Stimulated activated CD4-positive, alpha-beta T cell treated with anti-CD3 and anti-CD28 coated beads, TNF-alpha, amount 100 ng/mL, for 24 hours (primary cell): ENCODE measurements around the gene BUB3.
"Not testable (repeated sequence)": the region's sequence is repeated elsewhere in the genome, so short reads cannot be mapped to it uniquely, and the experiment has no call there.

Experiments used
- DNase-seq, 3 experiments: peaks; one replicate each; pipeline ENCODE4 v3.0.0-alpha.2; 2020; ENCODE audit warnings: low read depth in 3 of 3

The BUB3 gene

GRCh38 chr10:123153486-123154091 is 613 bp upstream of the BUB3 start:
- DNase-seq: no peak

- DNase-seq: peak in 1 of 3 experiments; percentile 51
These were observed 706 bp downstream of the BUB3 start for GRCh38 chr10:123154711-123155505.

GRCh38 chr10:123156078-123156477 is 1.9 kb downstream of the BUB3 start:
- DNase-seq: no peak

- DNase-seq: no peak
These were observed 3.0 kb downstream of the BUB3 start for GRCh38 chr10:123157210-123157609.

GRCh38 chr10:123158682-123159081 is 4.5 kb downstream of the BUB3 start:
- no peak for DNase-seq

GRCh38 chr10:123160311-123160980 is 6.2 kb downstream of the BUB3 start:
- DNase-seq: no peak

GRCh38 chr10:123164319-123164718 is 10.1 kb downstream of the BUB3 start:
- DNase-seq: no peak

- DNase-seq: no peak
These were observed 11.4 kb downstream of the BUB3 start for GRCh38 chr10:123165445-123166072.

- no peak for DNase-seq
These were observed 12.4 kb downstream of the BUB3 start for GRCh38 chr10:123166618-123167017.

GRCh38 chr10:123170961-123171360 is 16.8 kb downstream of the BUB3 start:
- no peak for DNase-seq

- not testable (repeated sequence) for DNase-seq
These were observed 17.4 kb downstream of the BUB3 start for GRCh38 chr10:123171616-123172015.

- no peak for DNase-seq
These were observed 21.5 kb downstream of the BUB3 start for GRCh38 chr10:123175389-123176387.

GRCh38 chr10:123178390-123178789 is 24.2 kb downstream of the BUB3 start:
- not testable (repeated sequence) for DNase-seq

- DNase-seq: no peak
These were observed 26.2 kb downstream of the BUB3 start for GRCh38 chr10:123180101-123181090.

- no peak for DNase-seq
These were observed 29.5 kb downstream of the BUB3 start for GRCh38 chr10:123183724-123184123.

GRCh38 chr10:123187781-123188180 is 33.6 kb downstream of the BUB3 start:
- no peak for DNase-seq

- DNase-seq: no peak
These were observed 37.7 kb downstream of the BUB3 start for GRCh38 chr10:123191886-123192285.

- DNase-seq: no peak
These were observed 39.9 kb downstream of the BUB3 start for GRCh38 chr10:123194056-123194455.

- DNase-seq: no peak
These were observed 46.3 kb downstream of the BUB3 start for GRCh38 chr10:123200531-123200930.

GRCh38 chr10:123202506-123202905 is 48.3 kb downstream of the BUB3 start:
- no peak for DNase-seq
